MM.1S (cell line): ENCODE results near the gene GALNTL6.

Source experiments
- DNase-seq: peaks from one replicate; pipeline ENCODE4 v3.0.0-alpha.2; 2015
- H2AFZ ChIP-seq: fragments of 300-600 bp; sonication (generic); 2 replicates; pipeline ENCODE4 v1.6.0; 2016; ENCODE audit warnings: antibody characterized with exemption, low read length
- H3F3A ChIP-seq: fragments of 300-600 bp; sonication (generic); 2 replicates; pipeline ENCODE4 v1.6.1; 2016; ENCODE audit warnings: mild to moderate bottlenecking, antibody characterized with exemption, low read length, moderate library complexity, mixed read lengths; ENCODE audit not compliant: insufficient read depth
- H3K27ac ChIP-seq: fragments of 300-600 bp; sonication (generic); 2 replicates; pipeline ENCODE4 v1.5.1; 2016; ENCODE audit warnings: mild to moderate bottlenecking, low read length
- H3K27me3 ChIP-seq: fragments of 300-600 bp; sonication (generic); replicated peaks from 2 replicates; pipeline ENCODE4 v1.6.0; 2016; ENCODE audit warnings: low read length; ENCODE audit not compliant: insufficient read depth
- H3K36me3 ChIP-seq: fragments of 300-600 bp; sonication (generic); replicated peaks from 2 replicates; pipeline ENCODE4 v1.6.1; 2016; ENCODE audit warnings: mild to moderate bottlenecking, low read length, mixed read lengths; ENCODE audit not compliant: insufficient read depth
- H3K4me1 ChIP-seq: fragments of 300-600 bp; sonication (generic); 2 replicates; pipeline ENCODE4 v1.6.1; 2016; ENCODE audit warnings: low read length, mixed read lengths
- H3K4me2 ChIP-seq: fragments of 300-600 bp; sonication (generic); 2 replicates; pipeline ENCODE4 v1.6.0; 2016; ENCODE audit warnings: low read depth, low read length
- H3K4me3 ChIP-seq: fragments of 300-600 bp; sonication (generic); 2 replicates; pipeline ENCODE4 v1.5.1; 2016; ENCODE audit warnings: low read length, mixed read lengths
- H3K79me2 ChIP-seq: fragments of 300-600 bp; sonication (generic); 2 replicates; pipeline ENCODE4 v1.6.1; 2016; ENCODE audit warnings: mixed run types, low read length, mixed read lengths
- H3K9ac ChIP-seq: fragments of 300-600 bp; sonication (generic); 2 replicates; pipeline ENCODE4 v1.6.1; 2016; ENCODE audit warnings: low read length, mixed read lengths
- H3K9me2 ChIP-seq: fragments of 300-600 bp; sonication (generic); replicated peaks from 2 replicates; pipeline ENCODE4 v1.6.1; 2016; ENCODE audit warnings: mild to moderate bottlenecking, low read length, mixed read lengths; ENCODE audit not compliant: insufficient read depth
- H3K9me3 ChIP-seq: fragments of 300-600 bp; sonication (generic); replicated peaks from 2 replicates; pipeline ENCODE4 v1.6.1; 2016; ENCODE audit warnings: mild to moderate bottlenecking, low read length, mixed read lengths; ENCODE audit not compliant: insufficient read depth
- H4K20me1 ChIP-seq: fragments of 300-600 bp; sonication (generic); 2 replicates; pipeline ENCODE4 v1.6.1; 2016; ENCODE audit warnings: mild to moderate bottlenecking, low read length, moderate library complexity, mixed read lengths; ENCODE audit not compliant: insufficient read depth
- EZH2 ChIP-seq: fragments of 300-600 bp; sonication (generic); optimal IDR thresholded peaks from 2 replicates; pipeline ENCODE3; 2017; ENCODE audit warnings: low read depth, mild to moderate bottlenecking, antibody characterized with exemption, low read length, mixed read lengths
- EZH2phosphoT487 ChIP-seq: fragments of 300-600 bp; sonication (generic); IDR thresholded peaks from 2 replicates; pipeline ENCODE4 v1.6.1; 2018; ENCODE audit warnings: antibody characterized with exemption, low read length
- TF ChIP-seq, protein P1 (sequence below): fragments of 300-600 bp; sonication (generic); IDR thresholded peaks from 2 replicates; pipeline ENCODE4 v1.5.1; 2016; ENCODE audit warnings: antibody characterized with exemption, low read length, mixed read lengths

Gene GALNTL6

DNA sequence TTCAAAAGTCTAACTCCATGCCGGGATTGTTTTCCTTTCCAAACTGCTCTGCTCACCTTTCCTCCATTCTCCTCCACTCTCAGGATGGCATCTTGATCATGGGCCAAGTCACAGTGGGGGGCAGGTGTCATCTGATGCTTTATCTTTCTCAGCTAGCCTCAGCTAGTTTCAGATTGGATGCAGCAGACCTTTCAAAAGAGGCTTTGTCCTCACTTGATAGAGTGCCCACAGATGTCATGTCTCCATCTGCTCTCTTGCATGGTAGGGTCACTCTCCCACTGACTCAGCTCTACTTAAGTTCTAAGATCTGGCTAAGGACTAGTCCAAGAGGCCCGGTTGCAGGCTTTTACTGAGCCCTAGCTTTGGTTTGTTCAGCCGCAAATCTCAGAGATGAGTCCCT is 1013.7 kb downstream of the GALNTL6 start:
- Histone ChIP-seq H3K79me2 (no peaks in the 10 kb centered on the region), H3K4me3 (no peak overlapping the region), H3K36me3 (no peaks in the 10 kb centered on the region), H3F3A (no peaks in the 10 kb centered on the region), H4K20me1 (no peaks in the 10 kb centered on the region), H3K4me1 (no peaks in the 10 kb centered on the region), H3K27ac (no peak overlapping the region), H3K4me2 (no peak overlapping the region), H3K9me3 (no peaks in the 10 kb centered on the region), H3K9ac (no peak overlapping the region), H3K27me3 (no peaks in the 10 kb centered on the region), H2AFZ (no peak overlapping the region), H3K9me2 (no peaks in the 10 kb centered on the region)
- TF ChIP-seq EZH2phosphoT487 (no peak), EZH2 (no peak)
- TF ChIP-seq, protein P1, sequence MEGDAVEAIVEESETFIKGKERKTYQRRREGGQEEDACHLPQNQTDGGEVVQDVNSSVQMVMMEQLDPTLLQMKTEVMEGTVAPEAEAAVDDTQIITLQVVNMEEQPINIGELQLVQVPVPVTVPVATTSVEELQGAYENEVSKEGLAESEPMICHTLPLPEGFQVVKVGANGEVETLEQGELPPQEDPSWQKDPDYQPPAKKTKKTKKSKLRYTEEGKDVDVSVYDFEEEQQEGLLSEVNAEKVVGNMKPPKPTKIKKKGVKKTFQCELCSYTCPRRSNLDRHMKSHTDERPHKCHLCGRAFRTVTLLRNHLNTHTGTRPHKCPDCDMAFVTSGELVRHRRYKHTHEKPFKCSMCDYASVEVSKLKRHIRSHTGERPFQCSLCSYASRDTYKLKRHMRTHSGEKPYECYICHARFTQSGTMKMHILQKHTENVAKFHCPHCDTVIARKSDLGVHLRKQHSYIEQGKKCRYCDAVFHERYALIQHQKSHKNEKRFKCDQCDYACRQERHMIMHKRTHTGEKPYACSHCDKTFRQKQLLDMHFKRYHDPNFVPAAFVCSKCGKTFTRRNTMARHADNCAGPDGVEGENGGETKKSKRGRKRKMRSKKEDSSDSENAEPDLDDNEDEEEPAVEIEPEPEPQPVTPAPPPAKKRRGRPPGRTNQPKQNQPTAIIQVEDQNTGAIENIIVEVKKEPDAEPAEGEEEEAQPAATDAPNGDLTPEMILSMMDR: no peak
- DNase-seq: peak; percentile 19

DNA sequence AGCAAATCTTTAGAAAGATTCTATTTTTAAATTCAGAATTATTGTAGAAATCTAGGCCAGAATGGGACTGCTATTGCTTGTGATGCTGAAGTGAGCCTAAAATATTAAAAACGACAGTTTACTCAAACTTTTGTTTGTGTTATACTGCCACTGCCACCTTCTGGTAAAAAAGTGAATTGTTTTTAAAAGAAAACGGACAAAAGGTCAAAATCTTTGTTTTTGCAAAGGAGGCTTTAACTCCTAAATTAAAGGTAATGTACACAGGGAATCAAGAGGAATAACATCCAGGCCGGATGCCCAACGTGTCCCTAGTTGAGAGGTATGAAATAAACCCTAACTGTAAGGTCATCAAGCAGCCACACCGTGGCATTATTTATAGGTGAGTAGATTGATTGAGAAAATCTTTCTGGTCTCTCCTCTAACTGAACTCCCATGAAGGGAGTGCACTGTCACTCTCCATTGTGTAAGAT is 1017.1 kb downstream of the GALNTL6 start:
- H3K36me3 ChIP-seq: no peaks in the 10 kb centered on the region
- no peak overlapping the region for H3K4me3 ChIP-seq
- TF ChIP-seq EZH2 (no peak), EZH2phosphoT487 (no peak)
- TF ChIP-seq, protein P1: peak; percentile 64
- no peaks in the 10 kb centered on the region for H3F3A ChIP-seq
- no peak overlapping the region for H3K27ac ChIP-seq
- no peaks in the 10 kb centered on the region for H3K4me1 ChIP-seq
- no peaks in the 10 kb centered on the region for H3K27me3 ChIP-seq
- no peaks in the 10 kb centered on the region for H3K9me2 ChIP-seq
- no peaks in the 10 kb centered on the region for H3K79me2 ChIP-seq
- no peak overlapping the region for H2AFZ ChIP-seq
- H3K9ac ChIP-seq: no peak overlapping the region
- no peaks in the 10 kb centered on the region for H4K20me1 ChIP-seq
- DNase-seq: peak; percentile 45
- H3K9me3 ChIP-seq: no peaks in the 10 kb centered on the region
- H3K4me2 ChIP-seq: no peak overlapping the region

DNA sequence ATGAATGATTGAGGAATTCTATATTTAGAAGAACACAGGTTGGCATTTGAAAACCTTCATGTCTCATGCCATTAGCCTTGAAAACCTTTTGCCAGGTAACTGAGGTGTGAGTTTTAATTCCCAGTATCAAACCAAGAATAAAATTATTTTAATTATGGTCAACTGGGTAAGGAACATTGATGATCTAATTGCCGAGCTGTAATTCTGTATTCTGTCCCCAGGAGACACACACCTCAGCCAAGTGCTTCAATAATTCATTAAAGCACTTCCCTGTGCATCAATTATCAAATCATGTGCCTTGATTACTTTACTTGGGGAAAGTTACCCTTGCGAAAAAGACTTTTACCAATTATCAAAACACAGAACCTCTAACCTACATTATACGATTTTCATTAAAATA is 1023.5 kb downstream of the GALNTL6 start:
- Histone ChIP-seq H3K36me3 (no peaks in the 10 kb centered on the region), H3K79me2 (no peaks in the 10 kb centered on the region), H3K9me2 (no peaks in the 10 kb centered on the region), H3K4me1 (peaks cover 5% of the 10 kb centered on the region; the same call in 1 of the 2 replicates), H3F3A (no peaks in the 10 kb centered on the region), H3K9ac (no peak overlapping the region), H3K27ac (no peak overlapping the region), H2AFZ (no peak overlapping the region), H3K9me3 (no peaks in the 10 kb centered on the region), H3K4me3 (no peak overlapping the region), H3K4me2 (no peak overlapping the region), H3K27me3 (no peaks in the 10 kb centered on the region), H4K20me1 (no peaks in the 10 kb centered on the region)
- DNase-seq: no peak
- TF ChIP-seq EZH2 (no peak), EZH2phosphoT487 (no peak)
- TF ChIP-seq, protein P1: no peak
